GM12874 (cell line): ENCODE measurements around the gene CDK4.

Experiments
- TF ChIP-seq, protein P1 (sequence below): IDR thresholded peaks from 2 replicates; pipeline ENCODE4 v1.5.1; 2011; ENCODE audit warnings: low read depth, mild to moderate bottlenecking, control low read depth, low read length, moderate library complexity; ENCODE audit not compliant: insufficient read depth

CDK4 gene

GRCh38 chr12:57734591-57734990 is 17.5 kb downstream of the CDK4 start:
- TF ChIP-seq, protein P1, sequence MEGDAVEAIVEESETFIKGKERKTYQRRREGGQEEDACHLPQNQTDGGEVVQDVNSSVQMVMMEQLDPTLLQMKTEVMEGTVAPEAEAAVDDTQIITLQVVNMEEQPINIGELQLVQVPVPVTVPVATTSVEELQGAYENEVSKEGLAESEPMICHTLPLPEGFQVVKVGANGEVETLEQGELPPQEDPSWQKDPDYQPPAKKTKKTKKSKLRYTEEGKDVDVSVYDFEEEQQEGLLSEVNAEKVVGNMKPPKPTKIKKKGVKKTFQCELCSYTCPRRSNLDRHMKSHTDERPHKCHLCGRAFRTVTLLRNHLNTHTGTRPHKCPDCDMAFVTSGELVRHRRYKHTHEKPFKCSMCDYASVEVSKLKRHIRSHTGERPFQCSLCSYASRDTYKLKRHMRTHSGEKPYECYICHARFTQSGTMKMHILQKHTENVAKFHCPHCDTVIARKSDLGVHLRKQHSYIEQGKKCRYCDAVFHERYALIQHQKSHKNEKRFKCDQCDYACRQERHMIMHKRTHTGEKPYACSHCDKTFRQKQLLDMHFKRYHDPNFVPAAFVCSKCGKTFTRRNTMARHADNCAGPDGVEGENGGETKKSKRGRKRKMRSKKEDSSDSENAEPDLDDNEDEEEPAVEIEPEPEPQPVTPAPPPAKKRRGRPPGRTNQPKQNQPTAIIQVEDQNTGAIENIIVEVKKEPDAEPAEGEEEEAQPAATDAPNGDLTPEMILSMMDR = no peak

- TF ChIP-seq, protein P1 = no peak
Measured at GRCh38 chr12:57733928-57734327, 18.2 kb downstream of the CDK4 start.

DNA sequence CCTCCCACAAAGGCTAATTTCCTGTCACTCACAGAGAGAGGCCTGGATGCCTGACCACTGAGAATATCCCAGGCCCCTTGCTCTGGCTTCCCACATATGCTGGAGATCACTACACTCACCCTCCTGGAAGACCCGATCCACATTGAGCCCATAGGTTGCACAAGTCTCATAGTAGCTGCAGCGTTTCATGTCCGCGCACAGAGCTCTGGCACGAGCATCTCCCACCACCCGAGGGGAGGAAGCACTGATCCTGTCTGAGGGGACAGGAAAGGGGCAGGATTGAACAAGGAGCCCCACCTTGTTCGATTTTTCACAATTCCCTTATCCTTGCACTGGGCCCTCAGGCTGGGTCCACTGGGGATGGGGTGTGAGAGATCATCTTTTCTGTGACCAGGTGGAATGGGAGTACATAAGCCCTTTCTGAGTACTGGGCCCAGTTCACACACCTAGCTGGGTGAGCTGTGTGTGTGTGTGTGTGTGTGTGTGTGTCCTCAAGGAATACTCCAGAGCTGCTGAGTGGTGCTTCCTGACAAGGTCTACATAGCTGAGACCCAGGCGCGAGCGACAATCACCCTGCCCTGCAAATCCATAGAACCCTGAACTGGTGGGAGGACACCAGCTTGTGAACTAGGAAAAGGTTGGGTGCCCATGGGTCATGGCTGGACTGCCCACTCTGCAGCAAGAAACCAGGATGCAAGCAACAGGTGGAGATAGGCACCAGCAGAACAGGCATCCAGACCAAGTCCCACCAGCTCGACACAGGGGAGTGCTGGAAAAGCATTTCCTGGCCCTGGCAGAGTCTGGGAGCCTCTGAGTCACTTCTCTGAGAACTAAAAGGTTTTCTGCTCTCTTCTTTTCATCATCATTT is 19.1 kb downstream of the CDK4 start:
- TF ChIP-seq, protein P1 = no peak

DNA sequence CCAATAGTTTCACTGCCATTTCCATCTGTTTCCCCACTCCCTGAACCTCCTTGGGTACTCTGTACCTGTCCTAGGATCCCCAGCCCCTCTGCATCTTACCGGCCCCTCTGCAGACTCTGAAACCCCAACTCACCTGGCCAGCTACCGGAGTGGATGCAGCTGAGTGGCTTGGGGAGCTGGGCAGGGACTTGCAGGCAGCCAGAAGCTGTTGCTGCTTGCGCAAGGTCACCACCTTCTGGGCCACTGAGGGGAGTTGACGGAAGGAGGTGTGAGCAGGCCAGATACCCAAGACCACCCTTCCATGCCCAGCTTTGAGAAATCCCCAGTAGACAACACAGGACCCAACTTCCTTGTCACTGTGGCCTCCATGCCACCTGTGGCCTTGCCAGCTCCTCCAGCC is 19.8 kb downstream of the CDK4 start:
- TF ChIP-seq, protein P1 = no peak

- TF ChIP-seq, protein P1 = no peak
Measured at GRCh38 chr12:57731411-57732080, 20.6 kb downstream of the CDK4 start.

DNA sequence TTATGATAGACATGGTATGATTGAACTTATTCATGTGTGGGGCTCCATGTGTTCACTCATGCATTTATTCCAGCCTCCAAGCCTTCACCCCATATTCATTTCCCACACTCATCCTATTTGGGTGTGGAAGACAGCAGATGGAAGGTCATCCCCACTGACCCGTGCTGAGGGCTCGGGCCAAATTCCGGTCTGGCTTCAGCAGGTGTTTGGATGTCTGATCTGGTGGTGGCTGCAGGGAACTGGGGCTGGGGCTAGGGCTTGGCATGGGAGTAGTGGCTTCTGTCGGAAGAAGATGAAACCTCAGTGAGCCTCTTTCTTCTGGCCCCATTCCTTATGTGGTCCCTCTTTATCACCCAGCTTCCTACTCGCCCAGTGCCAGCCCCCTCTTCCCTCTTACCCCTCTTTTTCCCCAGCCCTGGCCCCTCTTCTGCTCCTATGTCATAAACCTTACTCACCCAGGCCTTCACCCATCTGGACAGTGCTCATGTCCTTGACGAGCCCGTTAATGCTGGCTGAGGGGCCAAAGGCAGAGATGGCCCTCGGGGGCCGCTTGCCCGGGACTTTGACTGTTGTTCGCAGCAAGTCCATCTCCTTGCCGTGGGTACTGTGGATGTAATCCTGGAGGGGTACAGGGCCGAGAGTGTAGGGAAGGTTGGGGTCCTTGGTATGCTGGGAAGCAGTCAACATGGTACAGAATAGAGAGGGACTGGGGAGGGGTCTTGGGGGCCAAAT is 21.6 kb downstream of the CDK4 start:
- TF ChIP-seq, protein P1 = no peak

- TF ChIP-seq, protein P1 = no peak
Measured at GRCh38 chr12:57729321-57729844, 22.7 kb downstream of the CDK4 start.
